SKM-1 (cell line): ENCODE data around the gene PRPF31.
A peak's percentile ranks its signal among the peaks of the same experiment; 100 is the strongest.

Experiments used
- DNase-seq: peaks from one replicate; lab custom pipeline; 2025; ENCODE audit not compliant: unreplicated experiment; lab: John Stamatoyannopoulos, UW

Gene PRPF31

DNA sequence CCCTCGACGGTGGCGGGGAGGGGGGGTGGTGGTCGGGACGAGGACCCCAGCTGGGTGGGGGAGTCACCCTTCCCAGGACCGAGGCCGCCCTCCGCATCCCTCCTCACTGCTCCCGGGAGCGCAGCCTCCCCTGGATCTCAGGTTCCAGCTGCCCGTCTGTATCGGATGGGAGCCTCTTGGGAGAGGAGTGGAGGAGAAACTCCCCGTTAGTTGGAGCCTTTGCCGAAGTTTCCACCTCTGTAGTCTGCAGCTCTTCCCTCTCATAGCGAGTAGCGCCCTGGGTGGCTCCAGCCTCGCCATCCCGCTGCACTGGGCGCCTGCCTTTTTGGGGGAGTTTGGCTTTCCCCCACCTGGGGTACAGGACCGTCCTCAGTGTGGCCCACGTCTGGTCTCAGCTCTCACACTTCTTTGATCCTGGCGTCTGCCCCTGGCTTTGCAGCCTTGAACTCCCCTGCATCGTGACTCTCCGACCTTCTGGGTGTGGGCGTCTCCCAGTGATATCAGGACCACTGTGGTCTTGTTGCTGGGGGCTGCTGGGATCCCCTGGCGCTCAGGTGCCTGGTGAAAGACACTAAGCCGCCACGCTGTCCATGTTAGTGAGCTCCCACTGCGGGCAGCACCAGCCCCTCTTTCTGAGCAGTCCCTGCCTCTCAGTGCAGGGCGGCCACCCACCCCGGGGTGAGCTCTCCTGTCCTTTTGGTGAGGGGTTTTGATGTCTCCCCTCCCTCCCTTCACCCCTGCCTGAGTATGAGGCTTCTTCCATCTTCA is 23.1 kb downstream of the PRPF31 start:
- DNase-seq, result no peak

DNA sequence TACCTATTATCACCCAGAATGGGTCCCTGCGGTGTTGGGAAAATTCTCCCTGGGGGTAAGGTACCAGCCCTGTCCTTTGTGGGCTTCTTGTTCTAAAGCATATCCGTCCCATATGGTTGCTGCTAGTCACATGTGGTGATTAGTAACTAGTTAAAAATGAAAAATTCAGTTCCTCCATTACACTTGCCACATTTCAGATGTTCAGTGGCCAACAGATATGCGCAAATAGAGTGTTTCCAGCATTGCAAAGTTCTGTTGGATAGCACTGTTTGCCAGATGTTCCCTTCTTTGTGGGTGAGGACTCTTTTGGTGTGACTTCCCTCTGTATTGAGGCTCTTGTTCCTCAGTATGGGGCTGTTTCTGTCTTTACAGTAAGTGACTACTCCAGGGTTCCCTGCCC is 25.8 kb downstream of the PRPF31 start:
- DNase-seq, result no peak

DNA sequence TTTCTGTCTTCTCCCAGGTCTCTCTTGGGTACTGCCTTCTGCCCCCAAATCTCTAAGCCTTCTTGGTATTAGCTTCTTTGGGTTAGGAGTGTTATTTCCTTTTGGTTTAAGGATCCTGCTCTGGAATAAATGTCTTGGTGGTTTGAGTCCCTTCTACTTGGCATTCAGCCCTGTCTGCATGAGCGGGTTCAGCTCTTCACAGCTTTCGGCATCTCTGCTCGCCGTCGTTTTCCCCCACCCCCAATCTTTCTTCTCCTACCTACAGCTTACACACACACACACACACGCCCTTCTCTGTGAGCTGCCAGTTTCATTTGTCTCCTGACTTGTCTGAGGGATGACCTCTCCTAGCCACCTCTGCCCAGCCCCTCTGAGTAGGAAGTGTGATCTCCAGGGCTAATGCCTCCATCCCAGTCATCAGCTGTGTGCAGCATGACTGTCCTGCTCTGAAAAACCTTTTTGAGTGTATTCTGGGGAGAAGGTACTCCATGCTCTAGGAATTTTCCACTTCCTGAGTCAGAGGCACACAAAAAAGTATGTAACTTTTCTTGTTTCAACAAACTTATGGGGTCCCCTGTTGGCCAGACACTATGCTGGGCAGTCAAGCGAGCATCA is 26.7 kb downstream of the PRPF31 start:
- DNase-seq, result no peak

DNA sequence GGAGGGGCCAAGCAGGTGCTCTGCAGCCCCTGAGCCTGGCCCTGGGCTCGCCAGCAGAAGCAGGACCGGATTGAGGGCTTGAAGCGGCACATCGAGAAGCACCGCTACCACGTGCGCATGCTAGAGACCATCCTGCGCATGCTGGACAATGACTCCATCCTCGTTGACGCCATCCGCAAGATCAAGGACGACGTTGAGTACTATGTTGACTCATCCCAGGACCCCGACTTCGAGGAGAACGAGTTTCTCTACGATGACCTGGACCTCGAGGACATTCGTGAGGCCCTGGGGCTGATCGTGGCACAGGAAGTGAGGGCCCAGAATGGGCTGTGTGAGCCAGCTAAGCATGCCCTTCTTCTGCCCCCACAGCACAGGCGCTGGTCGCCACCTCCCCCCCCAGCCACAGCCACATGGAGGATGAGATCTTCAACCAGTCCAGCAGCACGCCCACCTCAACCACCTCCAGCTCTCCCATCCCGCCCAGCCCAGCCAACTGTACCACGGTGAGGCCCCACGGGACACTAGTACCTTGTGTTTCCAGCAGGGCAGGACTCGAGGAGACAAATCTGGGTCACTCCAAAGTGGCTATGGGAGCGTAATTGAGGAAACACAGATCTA is 30.1 kb downstream of the PRPF31 start:
- no peak for DNase-seq

DNA sequence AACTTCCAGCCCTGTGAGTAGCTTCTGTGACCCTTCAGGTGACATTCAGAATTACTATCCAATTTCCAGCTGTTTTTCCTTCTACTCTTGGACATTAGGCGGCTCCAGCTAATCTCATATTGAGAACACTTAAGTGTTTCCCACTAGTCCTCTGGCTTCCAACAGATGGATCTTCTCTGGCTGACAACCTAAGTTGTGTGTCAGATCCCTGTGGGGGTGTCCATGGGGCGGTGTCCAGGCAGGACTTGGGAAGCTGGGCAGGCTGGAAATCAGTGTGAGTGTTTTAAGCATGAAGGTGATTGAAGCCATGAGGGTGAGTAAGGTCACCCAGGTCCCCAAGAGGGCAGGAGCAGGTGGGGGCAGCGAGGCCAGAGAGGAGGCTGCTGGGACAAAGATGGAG is 32.1 kb downstream of the PRPF31 start:
- DNase-seq, result no peak

DNA sequence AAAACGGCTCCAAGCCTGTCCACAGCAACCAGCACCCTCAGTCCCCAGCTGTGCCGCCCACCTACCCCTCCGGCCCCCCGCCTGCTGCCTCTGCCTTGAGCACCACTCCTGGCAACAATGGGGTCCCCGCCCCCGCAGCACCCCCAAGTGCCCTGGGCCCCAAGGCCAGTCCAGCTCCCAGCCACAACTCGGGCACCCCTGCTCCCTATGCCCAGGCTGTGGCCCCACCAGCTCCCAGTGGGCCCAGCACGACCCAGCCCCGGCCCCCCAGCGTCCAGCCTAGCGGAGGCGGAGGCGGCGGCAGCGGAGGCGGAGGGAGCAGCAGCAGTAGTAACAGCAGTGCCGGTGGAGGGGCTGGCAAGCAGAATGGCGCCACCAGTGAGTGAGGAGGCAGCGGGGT is 32.6 kb downstream of the PRPF31 start:
- DNase-seq, result no peak

DNA sequence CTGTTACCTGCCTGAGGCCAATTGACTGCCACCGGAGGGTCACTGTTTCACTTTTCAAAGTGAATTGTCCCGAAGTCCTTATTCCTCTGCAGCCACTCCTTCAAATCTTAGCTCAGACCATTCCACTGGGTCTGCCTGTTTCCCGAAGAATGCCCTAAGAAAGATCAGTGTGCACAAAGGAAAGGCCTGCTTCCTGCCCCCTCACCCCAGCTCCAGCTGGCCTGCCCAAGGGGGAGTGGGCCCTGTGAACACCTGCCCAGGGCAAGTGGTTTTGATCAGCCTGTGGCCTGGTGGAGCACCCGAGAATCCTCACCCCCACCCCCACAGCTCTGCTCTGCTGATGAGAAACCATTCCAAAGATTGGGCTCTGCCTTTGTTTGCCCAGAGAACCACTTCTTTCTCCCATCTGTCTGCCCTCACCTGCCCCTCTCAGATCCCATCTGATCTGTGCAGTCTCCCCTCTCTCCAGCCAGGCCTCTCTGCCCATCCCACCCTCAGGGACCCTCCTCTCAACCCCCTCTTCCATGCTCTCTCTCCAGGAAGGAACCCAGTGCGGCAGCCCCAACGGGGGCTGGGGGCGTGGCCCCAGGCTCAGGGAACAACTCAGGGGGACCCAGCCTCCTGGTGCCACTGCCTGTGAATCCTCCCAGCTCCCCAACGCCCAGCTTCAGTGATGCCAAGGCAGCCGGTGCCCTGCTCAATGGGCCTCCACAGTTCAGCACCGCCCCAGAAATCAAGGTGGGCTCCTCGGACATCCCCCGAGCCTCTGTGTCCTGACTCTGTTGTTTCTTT is 33.7 kb downstream of the PRPF31 start:
- DNase-seq, result no peak

DNA sequence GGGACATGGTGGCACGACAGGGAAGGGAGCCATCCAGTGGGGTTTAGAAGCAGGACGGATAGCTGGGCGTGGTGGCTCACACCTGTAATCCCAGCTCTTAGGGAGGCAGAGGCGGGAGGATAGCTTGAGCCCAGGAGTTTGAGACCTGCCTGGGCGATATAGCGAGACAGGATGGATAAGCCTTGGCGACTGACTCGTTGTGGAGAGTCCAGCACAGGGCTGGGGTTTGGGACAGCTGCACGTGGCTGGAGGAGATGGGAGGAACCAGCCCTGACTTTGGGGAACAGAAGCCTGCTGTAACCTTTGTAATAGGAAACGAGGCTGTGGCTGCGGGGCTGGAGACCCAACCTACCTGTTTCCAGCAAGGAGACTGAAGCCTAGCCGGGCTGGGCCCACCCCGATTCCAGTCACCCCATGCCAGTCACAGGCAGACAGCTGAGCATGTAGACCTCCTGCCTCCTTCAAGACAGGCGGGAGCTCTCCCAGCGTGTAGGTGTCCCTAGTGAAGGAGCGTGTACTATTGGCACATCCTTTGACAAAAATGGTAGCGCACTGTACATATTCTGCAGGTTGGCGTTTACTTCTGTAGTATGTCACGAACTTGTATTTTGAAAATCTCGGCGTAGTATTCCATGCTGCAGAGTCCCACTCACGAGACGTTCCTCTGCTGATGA is 35.9 kb downstream of the PRPF31 start:
- no peak for DNase-seq

DNA sequence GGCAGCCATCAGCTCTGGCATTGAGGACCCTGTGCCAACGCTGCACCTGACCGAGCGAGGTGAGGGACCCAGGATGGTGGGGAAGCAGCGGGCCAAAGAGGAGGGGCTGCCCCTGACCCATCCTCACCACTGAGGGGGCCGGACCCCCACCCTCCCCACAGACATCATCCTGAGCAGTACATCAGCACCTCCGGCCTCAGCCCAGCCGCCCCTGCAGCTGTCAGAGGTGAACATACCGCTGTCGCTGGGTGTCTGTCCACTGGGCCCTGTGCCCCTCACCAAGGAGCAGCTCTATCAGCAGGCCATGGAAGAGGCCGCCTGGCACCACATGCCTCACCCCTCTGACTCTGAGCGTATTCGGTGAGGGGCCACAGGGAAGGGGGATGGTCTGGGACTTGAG is 36.7 kb downstream of the PRPF31 start:
- no peak for DNase-seq

DNA sequence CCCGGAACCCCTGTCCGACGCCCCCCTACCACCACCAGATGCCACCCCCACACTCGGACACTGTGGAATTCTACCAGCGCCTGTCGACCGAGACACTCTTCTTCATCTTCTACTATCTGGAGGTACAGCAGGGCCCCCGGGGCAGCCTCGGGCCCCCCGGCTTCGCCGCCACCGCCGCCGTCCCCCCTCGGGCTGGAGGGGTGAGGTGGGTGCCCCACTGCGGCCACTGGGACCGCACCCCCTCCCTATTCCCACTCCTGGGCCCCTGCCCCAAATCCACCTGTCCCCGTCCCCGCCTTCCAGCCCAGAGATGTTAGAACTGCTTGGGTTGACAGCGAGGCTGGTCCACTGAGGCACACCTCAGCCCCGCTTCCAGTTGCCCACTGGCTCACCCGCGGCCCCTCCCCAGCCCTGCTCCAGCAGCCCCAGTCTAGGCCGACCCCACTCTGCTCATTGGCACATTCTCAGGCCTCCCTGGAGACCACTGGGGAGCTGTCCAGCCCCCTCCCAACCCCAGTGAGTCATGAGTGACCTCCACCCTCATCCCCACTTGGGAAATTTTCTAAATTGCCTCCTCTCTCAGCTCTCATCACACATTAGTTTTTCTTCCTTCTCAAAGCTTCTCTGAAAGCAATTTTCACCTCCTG is 37.4 kb downstream of the PRPF31 start:
- DNase-seq, result no peak

DNA sequence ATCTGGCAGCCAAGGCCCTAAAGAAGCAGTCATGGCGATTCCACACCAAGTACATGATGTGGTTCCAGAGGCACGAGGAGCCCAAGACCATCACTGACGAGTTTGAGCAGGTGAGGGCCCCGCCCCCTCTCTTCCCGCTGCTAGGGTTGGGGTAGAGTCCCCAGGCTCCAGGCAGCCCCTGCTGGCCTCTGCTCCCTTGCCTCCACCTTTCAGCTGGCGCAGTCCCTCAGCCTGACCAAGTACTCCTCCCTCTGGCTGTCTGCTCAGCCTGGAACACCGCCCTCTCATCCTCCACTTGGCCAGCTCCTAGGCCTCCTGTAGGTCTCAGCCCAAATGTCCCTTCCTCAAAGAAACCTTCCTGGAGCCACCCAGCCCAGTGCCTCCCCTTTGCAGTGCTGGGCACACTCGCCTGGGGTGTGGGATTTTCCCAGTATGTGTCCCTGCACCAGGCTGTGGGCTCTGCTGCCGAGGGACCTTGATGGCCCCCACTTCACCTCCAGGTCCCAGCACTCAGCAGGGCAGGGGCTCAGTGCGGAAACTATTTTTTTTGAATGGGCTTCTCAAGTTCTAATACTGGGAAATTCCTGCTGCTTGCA is 38.3 kb downstream of the PRPF31 start:
- DNase-seq, result no peak

DNA sequence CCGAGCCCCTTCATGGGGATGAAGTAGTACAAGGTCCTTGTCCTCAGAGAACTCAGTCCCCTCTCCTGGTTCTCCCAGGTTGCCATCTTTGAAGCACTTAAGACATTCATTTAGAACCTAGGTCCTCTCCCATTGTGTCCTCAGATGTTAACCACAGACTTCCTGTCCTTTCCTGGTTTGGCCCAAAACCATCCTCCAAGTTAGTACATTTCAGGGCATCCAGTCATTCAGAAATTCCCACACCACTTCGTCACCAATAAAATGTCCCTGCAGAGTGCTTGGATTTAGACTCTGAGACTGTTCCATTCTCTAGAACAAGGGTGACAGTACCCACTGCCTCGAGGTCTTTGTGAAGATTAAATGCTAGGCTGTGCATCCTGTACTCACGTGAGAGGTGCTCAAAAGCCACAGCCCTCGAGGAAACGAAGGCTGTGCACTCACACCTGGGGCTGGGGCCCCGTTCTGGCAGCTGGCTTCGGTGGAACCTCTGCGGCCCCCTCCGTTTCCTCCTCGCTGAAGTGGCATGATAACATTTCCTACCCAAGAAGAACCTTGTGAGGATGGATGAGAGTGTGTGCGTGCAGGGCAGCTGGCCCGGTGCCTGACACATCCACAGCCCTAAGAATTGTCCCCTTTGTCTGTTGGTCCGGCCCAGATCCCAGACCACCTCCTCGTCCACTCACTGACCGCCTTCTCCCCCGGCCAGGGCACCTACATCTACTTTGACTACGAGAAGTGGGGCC is 39.2 kb downstream of the PRPF31 start:
- no peak for DNase-seq

DNA sequence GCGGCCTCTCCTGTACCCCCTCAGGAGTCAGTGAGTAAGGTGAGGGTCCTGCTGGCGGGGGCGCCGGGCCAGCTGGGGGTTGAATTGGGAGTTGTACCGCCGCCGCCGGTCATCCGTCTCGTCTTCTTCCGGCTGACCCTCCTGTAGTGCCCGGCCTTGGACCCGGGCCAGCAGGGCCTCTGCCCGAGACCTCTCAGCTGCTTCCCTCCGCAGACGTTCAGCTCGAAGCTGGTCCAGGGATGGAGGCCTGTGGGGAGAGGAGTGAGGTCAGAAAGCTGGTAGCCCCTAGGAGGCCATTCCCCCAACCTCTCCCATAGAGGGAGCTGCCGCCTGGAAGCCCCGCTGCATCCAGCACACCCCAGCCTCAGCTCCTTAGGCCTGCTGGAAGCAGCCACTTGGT is 40.1 kb downstream of the PRPF31 start:
- no peak for DNase-seq

DNA sequence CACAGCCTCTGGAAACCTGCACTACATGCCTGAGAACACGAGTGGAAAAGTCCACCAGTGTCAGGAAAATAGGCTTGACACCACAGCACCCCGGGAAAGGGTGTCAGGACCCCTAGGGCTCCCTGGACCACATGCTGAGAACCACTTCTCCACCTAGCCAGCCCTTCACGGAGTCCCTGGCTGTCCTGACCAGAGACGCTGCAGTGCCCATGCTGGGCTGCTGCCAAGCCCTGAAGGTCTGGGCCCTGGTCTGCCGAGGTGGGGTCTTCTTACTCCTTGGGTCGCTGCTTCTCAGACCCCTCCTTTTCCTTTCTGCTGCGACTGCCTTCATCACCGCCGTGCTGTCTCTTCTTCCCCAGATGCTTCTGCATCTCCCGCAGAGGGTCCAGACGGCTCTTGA is 40.9 kb downstream of the PRPF31 start:
- no peak for DNase-seq

DNA sequence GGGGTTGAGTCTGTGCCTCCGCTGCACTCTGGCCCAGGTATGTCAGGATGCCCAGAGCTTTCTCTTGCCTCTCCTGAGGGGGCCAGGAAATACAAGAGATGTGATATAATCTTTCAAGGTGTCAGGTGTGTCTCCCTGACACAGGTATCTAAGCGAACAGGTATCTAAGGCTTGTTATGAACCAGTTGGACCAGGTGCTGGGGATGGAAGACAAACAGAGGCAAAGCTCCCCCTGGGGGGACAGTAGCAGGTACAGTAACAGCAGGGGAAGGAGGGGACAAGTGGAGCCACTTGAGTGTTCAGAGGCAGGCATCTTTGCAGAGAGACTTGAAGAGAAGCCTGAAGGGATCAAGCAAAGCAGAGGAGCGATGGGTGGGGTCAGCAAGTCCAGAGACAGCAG is 41.4 kb downstream of the PRPF31 start:
- no peak for DNase-seq

DNA sequence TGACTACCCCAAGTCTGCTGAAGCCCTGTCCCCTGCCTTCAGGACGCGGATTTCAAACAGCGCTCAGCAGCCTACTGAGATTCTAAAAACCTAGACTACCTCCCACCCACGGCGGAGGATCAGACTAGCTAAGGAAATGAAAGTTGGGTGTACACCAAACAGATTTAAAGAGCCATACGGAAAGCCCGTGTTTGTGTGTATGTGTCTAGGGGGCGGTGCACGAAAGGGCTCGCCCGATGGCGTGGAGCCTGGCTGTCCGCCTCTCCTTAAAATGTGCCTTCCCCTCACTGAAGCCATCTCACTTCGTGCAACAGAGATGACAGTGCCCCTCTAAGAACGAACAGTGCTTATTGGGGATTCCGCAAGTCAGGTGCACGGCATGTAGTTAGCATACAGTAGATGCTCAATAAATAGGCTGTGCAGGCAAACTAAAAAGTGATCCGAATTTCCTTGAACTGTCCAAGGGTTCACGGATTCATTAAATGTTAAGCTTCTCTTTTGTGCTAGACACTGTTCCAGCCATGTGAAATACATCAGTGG is 43.3 kb downstream of the PRPF31 start:
- DNase-seq, result no peak

DNA sequence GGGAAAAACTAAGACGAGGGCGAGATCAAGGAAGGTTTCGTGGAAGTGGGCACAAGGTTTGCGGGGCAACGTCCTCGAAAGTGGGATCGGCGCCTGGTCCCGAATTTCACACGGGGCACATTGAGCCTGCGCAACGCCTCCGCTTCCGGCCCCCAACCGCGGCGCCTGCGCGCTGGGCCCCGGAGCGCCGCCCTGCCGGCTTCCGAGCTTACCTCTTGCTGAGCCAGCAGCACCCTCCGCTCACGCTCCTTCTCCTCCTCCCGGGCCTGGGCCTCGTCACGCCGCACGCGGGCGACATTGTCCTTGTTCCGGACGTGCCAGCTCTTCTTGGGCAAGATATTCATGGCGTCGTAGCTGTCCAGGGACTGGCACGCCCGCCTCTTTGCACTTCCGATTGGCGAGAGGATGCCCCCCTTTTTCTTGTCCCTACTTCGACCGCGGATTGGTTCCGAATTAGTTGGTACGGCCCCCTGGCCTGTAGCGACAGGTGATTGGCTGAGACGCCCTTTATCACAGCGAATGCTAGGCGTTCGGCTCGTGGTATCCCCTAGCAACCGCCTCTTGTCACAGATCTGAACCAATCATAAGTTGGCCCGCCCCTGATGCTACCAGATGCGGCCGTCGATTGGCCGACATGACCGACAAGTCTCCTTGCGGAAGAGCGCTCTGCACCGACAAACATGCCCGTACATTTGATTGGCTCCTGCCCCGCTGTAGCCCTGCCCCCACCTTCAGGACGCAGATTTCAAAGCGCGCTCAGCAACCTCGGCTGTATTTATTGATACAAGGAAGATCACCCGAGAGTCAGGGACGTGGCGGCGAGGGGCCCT is 44.0 kb downstream of the PRPF31 start, which contains the start of gene LENG1:
TSS of gene LENG1 (minus strand) at position 370 of the 830 bp plus-strand sequence. CDS start at position 344, 26 bp downstream.
- peak; percentile 88 for DNase-seq

DNA sequence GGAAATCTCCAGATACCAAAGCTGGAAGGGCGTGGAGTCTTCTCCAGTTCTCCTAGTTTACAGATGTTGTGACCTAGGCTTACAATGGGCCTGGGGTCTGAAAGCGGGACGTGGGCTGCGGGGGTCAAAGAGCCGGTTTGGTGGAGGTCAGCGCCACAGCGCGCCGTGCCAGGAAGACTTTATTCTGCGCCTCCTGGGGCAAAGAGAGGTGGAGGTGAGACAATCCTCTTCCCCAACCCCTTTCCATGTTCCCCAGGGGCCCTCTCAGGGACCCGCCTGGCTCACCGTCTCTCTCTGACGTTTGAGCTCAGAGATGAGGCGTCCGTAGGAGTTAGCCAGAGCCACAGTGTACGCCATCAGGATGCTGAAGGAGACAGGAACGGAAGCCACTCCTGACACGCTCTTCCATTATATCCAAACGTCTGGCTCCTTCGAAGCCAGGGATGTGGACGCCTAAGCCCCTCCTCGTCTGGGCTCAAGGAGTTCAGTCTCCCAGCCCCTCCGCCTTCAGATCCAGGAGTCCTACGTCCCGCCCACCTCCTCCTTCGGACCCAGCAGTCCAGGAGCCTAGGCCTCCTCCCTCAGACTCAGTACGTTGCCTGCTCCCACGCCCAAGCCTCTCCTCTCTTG is 44.7 kb downstream of the PRPF31 start:
- DNase-seq, result no peak
